T-helper 2 cell treated with Interferon-gamma antibody and Interleukin-4, amounts not matched to agents 5 μg/mL and 100 μg/mL, for 36 hours (primary cell): ENCODE results near the gene UBE2R2.
"Not testable (repeated sequence)": the region's sequence is repeated elsewhere in the genome, so short reads cannot be mapped to it uniquely, and the experiment has no call there.

Experiments used
- DNase-seq: peaks from one replicate; pipeline ENCODE4 v3.0.0; 2021; ENCODE audit warnings: low spot score
- H3K27ac Mint-ChIP-seq: one replicate; pipeline ENCODE4 v1.8.0; 2021; ENCODE audit warnings: mild to moderate bottlenecking, mixed read lengths
- H3K27me3 Mint-ChIP-seq: one replicate; pipeline ENCODE4 v1.8.0; 2021; ENCODE audit warnings: low read depth, mixed read lengths
- H3K36me3 Mint-ChIP-seq: one replicate; pipeline ENCODE4 v1.8.0; 2021; ENCODE audit warnings: low read depth, mixed read lengths
- H3K4me1 Mint-ChIP-seq: one replicate; pipeline ENCODE4 v1.8.0; 2021; ENCODE audit warnings: low read depth, mixed read lengths
- H3K4me3 Mint-ChIP-seq: one replicate; pipeline ENCODE4 v1.8.0; 2022; ENCODE audit warnings: mild to moderate bottlenecking, moderate library complexity, mixed read lengths
- H3K9me3 Mint-ChIP-seq: one replicate; pipeline ENCODE4 v1.8.0; 2021; ENCODE audit warnings: mixed read lengths

UBE2R2 gene

DNA sequence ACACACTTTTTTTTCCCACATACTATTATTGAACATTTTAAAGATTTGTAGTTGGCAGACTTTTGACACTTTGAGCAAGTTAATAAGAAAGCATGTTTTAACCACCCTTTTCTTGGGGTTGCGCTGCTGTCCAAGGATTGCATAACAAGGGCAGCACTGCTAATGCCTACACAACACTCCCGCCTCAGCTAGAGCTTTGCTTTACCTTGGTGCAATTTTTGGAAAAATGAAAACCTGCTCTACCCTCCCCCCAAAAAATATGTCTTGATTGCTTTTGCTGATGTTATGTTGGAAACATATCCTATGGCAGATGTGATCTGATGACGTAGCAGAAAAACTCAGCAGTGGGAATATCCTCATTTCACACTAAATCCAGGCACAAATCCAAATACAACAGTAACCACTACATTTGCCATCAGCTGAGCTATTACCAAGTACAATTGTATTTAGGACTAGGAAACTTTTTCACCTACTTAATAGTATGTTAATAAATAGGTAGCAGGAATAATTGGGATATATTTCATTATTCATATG is 51.5 kb downstream of the UBE2R2 start:
- Mint-ChIP-seq H3K4me1 (peaks cover 9% of the 10 kb centered on the region), H3K27me3 (no peaks in the 10 kb centered on the region), H3K9me3 (no peaks in the 10 kb centered on the region), H3K4me3 (no peak overlapping the region), H3K36me3 (peaks cover 8% of the 10 kb centered on the region), H3K27ac (no peak overlapping the region)
- no peak for DNase-seq

DNA sequence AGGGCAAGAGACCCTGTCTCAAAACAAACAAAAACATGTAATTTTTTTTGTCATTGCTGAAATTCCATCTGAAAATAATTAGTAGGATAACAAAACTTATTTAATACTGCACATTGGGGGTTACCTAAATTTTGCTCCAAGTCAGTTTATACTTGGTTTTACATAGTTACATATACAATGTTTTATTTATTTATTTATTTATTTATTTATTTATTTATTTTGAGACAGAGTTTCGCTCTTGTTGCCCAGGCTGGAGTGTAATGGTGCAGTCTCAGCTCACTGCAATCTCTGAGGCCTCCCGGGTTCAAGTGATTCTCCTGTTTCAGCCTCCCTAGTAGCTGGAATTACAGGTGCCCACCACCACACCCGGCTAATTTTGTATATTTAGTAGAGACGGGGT is 52.3 kb downstream of the UBE2R2 start:
- H3K27me3 Mint-ChIP-seq, H3K4me3 Mint-ChIP-seq, H3K27ac Mint-ChIP-seq, H3K4me1 Mint-ChIP-seq, H3K9me3 Mint-ChIP-seq, H3K36me3 Mint-ChIP-seq, DNase-seq: not testable (repeated sequence)

DNA sequence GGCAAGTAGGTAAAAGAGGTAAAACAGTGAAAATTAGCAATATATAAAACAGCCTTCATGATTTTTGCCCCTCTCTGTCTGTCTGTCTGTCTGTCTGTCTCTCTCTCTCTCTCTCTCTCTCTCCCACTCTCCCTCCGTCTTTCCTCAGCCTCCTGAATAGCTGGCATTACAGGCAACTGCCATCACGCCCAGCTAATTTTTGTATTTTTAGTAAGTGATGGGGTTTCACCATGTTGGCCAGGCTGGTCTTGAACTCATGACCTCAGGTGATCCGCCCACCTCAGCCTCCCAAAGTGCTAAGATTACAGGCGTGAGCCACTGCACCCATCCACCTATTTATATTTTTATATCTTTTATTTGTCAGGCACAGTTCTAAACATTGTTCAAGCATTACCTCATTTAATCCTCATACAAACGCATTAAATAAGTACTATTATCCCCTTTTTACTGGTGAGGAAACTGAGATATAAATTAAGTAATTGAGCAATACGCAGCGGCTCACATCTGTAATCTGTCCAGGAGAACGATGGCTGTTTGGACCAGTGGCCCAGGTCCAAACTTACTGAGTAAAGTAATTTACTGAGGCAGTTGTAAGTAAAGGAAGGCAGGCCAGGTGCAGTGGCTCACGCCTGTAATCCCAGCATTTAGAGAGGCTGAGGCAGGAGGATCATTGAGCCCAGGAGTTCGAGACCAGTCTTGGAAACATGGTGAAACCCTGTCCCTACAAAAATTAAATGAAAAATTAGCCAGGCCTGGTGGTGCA is 60.9 kb downstream of the UBE2R2 start:
- Mint-ChIP-seq H3K27ac (no peak overlapping the region), H3K4me3 (no peak overlapping the region), H3K9me3 (no peaks in the 10 kb centered on the region), H3K27me3 (no peaks in the 10 kb centered on the region), H3K36me3 (no peaks in the 10 kb centered on the region), H3K4me1 (peaks cover 13% of the 10 kb centered on the region)
- no peak for DNase-seq

DNA sequence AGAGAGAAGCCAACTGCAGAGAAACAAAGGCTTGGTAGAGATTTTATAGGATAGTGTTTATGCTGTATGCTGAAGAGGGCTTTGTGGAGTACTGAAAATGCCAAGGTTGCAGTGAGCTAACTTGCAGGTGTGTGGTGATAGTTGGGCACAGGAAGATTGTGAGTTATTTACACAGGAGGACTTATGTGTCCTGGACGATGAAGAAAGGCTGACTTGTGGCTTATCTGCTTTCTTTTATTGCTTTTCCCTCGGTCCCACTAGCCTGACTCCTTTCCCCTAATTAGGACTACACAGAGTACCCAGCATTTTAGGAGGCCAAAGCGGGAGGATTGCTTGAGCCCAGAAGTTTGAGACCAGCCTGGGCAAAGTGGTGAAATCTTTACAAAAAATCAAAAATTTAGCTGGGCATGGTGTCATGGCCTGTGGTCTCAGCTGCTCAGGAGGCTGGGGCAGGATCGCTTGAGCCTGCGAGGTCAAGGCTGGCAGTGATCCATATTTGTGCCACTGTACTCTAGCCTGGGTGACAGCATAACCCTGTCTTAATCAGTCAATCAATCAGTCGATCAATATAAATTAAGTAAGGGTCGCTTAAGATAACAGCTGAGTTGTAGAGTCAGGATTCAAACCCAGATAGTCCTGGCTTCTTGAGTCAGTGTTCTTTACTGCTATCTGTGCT is 61.9 kb downstream of the UBE2R2 start:
- DNase-seq, result no peak
- Mint-ChIP-seq H3K4me1 (peaks cover 15% of the 10 kb centered on the region), H3K4me3 (no peak overlapping the region), H3K27me3 (no peaks in the 10 kb centered on the region), H3K9me3 (no peaks in the 10 kb centered on the region), H3K27ac (no peak overlapping the region), H3K36me3 (no peaks in the 10 kb centered on the region)

GRCh38 chr9:33880211-33881089 is 63.5 kb downstream of the UBE2R2 start:
- Mint-ChIP-seq H3K4me3 (no peak overlapping the region), H3K9me3 (no peaks in the 10 kb centered on the region), H3K27ac (no peak overlapping the region), H3K4me1 (peaks cover 18% of the 10 kb centered on the region), H3K36me3 (no peaks in the 10 kb centered on the region), H3K27me3 (no peaks in the 10 kb centered on the region)
- DNase-seq, result no peak

DNA sequence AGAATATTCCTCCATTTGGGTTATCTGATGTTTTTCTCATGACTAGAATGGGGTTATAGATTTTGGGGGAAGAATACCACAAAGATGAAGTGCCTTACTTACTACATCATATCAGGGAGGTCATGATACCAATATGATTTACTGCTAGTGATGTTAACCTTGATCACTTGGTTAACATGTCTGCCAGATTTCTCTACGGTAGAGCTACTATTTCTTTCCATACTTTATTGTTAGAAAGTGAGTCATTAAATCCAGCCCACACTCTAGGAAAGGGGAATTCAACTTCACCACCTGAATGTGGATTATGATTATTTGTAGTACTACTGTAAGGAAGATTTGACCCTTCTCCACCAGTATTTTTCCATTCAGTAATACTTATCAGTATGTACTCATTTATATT is 64.7 kb downstream of the UBE2R2 start:
- H3K27me3 Mint-ChIP-seq, result no peaks in the 10 kb centered on the region
- DNase-seq, result no peak
- peaks cover 18% of the 10 kb centered on the region for H3K4me1 Mint-ChIP-seq
- H3K27ac Mint-ChIP-seq, result no peak overlapping the region
- H3K4me3 Mint-ChIP-seq, result no peak overlapping the region
- H3K9me3 Mint-ChIP-seq, result no peaks in the 10 kb centered on the region
- peaks cover under 1% of the 10 kb centered on the region for H3K36me3 Mint-ChIP-seq

DNA sequence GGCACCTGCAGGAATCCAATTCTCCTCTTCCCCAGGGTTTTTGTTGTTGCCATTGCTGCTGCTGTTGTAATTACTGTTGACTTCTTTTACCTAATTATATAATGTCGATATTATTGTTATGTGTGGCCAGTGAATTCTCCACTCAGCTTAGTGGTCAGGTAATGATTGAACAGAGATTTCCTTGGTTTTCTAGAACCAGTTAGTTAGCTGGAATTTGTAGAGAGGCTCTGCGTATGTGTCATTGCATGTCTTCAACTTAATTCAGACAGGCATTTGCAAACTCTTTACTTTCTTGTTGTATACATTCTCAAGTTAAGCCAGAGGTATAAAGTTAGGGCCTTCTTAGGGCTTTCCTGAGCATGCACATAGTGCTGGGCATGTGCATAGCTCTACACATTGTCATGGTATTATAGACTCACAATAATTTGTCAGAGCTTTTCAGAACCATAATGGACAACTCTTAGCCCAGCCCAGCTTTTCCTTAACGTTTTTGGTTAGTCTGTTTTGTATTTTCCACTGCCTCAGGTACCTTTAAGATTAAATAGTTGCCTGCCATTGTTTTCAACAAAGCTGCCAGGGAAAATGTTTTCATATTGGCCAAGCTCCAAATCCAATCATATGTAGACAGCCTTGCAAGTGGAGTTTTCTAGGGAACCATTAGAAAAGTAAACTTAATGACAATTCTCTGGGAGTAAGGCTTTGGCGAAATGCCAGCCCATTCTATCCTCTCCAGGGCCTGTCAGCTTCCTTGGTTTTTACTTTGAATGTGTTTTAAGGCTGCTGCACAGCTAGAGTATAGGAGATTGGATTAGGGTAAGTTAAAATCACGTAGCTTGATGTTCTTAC is 68.1 kb downstream of the UBE2R2 start:
- H3K9me3 Mint-ChIP-seq, result no peaks in the 10 kb centered on the region
- H3K4me1 Mint-ChIP-seq, result peaks cover 15% of the 10 kb centered on the region
- H3K27ac Mint-ChIP-seq, result peak overlapping the region; percentile 11
- peaks cover 13% of the 10 kb centered on the region for H3K36me3 Mint-ChIP-seq
- no peaks in the 10 kb centered on the region for H3K27me3 Mint-ChIP-seq
- DNase-seq, result no peak
- no peak overlapping the region for H3K4me3 Mint-ChIP-seq

DNA sequence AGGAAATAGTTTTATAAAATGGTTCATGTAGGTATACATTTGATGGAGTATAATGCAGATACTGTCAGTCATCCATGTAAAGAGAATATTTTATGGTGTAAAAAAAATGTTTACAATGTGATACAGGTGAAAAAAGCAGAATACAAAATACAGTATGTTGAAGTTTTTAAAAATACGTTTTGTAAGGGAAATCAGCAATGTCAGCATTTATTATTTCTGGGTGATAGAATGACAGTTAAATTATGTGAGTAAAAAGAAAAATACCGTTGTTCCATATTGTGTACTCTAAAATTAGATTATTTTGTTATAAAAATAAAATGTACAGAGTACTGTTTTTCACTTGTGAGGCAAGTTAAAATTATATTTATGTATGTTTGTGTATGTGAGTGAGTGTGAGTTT is 69.0 kb downstream of the UBE2R2 start:
- no peak overlapping the region for H3K27ac Mint-ChIP-seq
- no peaks in the 10 kb centered on the region for H3K27me3 Mint-ChIP-seq
- peaks cover 11% of the 10 kb centered on the region for H3K4me1 Mint-ChIP-seq
- H3K36me3 Mint-ChIP-seq, result peaks cover 15% of the 10 kb centered on the region
- H3K4me3 Mint-ChIP-seq, result no peak overlapping the region
- DNase-seq, result no peak
- no peaks in the 10 kb centered on the region for H3K9me3 Mint-ChIP-seq

DNA sequence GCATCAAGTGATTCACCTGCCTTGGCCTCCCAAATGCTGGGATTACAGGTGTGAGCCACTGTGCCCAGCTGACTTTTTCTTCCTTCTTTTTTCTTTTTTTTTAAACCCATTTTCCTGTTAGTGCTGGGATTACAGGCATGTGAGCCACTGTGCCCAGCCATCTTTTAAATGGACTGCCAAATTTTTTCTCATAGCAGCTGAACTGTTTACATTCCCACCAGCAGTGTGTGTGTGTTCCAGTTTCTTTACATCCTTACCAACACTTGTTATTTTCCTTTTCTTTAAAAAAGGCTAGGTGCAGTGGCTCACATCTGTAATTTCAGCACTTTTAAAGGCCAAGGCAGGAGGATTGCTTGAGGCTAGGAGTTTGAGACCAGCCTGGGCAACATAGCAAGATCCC is 76.9 kb downstream of the UBE2R2 start:
- Mint-ChIP-seq H3K27me3 (no peaks in the 10 kb centered on the region), H3K4me3 (no peak overlapping the region), H3K27ac (no peak overlapping the region), H3K36me3 (peaks cover 13% of the 10 kb centered on the region), H3K4me1 (no peaks in the 10 kb centered on the region), H3K9me3 (no peaks in the 10 kb centered on the region)
- DNase-seq, result no peak

GRCh38 chr9:33894316-33894715 is 77.4 kb downstream of the UBE2R2 start:
- Mint-ChIP-seq H3K4me1 (no peaks in the 10 kb centered on the region), H3K36me3 (peaks cover 13% of the 10 kb centered on the region), H3K27ac (no peak overlapping the region), H3K27me3 (no peaks in the 10 kb centered on the region), H3K9me3 (no peaks in the 10 kb centered on the region), H3K4me3 (no peak overlapping the region)
- DNase-seq, result no peak

DNA sequence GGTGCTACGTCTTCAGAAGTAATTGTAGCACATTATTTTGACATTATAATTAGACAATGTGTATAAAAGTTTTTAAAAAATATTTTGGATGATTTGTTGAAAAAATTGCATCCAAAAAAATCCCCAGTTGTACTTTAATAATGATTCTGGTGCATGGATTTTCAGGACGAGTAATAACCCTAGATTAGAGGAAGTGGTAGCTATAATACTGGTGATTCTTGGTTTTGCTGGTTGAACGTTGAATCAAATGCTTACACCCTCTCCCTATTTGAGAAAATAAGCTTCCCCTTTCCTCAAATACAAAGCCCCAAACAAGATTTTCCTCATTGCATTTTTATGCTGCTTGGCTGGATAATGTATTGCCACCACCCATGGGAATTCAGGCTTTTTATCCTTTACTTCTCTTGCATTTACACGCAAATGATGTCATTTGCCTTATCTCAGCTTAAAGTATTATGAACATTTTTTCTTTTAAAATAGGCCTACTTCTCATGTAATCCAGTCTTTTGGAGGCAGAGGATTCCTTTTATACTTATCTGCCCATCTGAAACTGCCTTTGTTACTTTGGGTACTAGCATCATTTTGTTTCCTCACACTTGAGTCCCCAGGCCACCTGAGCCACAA is 86.3 kb downstream of the UBE2R2 start:
- Mint-ChIP-seq H3K36me3 (peaks cover 35% of the 10 kb centered on the region), H3K27ac (no peak overlapping the region), H3K4me3 (no peak overlapping the region), H3K27me3 (no peaks in the 10 kb centered on the region), H3K9me3 (no peaks in the 10 kb centered on the region), H3K4me1 (peaks cover 10% of the 10 kb centered on the region)
- DNase-seq, result no peak

DNA sequence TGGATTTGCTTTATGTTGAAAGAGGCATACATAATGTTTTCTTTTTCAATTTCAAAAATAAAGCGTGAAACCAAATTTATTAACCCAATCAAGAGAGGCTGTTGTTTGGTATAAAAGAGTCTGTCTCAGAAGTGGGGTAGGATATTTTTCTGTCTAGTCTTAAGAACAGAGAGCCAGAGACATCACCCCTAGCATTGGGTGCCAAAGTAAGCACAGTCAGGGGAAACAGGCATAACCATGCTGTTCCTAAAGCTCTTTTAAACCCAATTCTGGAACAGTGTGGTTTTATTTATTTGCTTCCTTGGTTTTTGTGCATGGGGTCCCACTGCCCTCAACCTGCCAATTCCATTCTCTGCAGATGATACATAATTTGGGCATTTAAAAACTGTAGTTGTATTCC is 88.2 kb downstream of the UBE2R2 start:
- Mint-ChIP-seq H3K27ac (no peak overlapping the region), H3K4me1 (peaks cover 10% of the 10 kb centered on the region), H3K4me3 (no peak overlapping the region), H3K36me3 (peaks cover 33% of the 10 kb centered on the region), H3K27me3 (no peaks in the 10 kb centered on the region), H3K9me3 (no peaks in the 10 kb centered on the region)
- DNase-seq, result no peak

DNA sequence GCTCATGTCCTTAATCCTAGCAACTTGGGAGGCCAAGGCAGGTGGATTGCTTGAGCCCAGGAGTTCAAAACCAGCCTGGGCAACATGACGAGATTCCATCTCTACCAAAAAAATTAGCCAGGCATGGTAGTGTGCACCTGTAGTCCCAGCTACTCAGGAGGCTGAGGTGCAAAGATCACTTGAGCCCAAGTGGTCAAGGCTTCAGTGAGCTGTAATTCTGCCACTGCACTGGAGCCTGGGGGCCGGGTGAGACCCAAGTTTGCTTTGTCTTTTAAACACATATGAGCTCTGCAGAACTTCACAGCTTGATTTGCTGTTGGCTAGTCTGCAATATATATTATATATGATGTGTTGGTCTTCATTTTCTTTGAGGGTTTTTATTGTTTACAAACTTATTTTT is 89.8 kb downstream of the UBE2R2 start:
- H3K27me3 Mint-ChIP-seq, result no peaks in the 10 kb centered on the region
- no peak overlapping the region for H3K27ac Mint-ChIP-seq
- H3K4me1 Mint-ChIP-seq, result peaks cover 10% of the 10 kb centered on the region
- no peak for DNase-seq
- no peaks in the 10 kb centered on the region for H3K9me3 Mint-ChIP-seq
- peaks cover 22% of the 10 kb centered on the region for H3K36me3 Mint-ChIP-seq
- no peak overlapping the region for H3K4me3 Mint-ChIP-seq
